ENCODE measurements around the gene FHAD1.

DNA sequence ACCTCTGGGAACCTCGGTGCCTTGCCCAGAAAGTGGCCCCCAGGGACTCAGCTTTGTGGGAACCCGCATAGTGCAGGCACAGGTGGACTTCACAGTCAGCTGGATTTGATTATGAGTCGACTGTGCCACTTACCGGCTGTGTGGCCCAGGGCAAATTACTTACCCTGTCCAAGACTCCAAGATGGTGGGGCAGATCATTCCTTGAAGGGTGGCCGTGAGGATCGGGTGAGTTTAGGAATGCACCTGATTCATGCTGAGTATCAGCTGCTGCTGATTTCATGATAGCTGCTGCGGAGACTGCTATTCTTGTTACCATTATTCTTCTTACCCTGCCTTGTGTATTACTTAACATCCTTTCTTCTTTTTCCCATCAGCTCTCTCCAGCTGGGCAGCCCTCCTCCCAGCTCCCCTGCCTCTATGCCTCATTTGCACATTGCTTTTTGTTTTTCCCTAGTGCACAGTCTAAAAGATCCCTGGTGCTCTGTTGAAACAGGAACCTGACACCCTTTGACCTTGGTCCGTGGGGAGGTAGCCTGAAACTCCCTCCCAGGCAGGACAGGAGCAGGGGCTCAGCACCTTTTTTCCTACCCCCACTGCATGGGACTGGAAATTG is 40.5 kb upstream of the FHAD1 start:
- TF ChIP-seq, protein P1, sequence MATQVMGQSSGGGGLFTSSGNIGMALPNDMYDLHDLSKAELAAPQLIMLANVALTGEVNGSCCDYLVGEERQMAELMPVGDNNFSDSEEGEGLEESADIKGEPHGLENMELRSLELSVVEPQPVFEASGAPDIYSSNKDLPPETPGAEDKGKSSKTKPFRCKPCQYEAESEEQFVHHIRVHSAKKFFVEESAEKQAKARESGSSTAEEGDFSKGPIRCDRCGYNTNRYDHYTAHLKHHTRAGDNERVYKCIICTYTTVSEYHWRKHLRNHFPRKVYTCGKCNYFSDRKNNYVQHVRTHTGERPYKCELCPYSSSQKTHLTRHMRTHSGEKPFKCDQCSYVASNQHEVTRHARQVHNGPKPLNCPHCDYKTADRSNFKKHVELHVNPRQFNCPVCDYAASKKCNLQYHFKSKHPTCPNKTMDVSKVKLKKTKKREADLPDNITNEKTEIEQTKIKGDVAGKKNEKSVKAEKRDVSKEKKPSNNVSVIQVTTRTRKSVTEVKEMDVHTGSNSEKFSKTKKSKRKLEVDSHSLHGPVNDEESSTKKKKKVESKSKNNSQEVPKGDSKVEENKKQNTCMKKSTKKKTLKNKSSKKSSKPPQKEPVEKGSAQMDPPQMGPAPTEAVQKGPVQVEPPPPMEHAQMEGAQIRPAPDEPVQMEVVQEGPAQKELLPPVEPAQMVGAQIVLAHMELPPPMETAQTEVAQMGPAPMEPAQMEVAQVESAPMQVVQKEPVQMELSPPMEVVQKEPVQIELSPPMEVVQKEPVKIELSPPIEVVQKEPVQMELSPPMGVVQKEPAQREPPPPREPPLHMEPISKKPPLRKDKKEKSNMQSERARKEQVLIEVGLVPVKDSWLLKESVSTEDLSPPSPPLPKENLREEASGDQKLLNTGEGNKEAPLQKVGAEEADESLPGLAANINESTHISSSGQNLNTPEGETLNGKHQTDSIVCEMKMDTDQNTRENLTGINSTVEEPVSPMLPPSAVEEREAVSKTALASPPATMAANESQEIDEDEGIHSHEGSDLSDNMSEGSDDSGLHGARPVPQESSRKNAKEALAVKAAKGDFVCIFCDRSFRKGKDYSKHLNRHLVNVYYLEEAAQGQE (IDR thresholded peaks at IDR 0.05; ENCODE audit: low read depth) = no peak
- TF ChIP-seq TAF1 (IDR thresholded peaks at IDR 0.05; ENCODE audit: low read depth) (no peak), EP300 (IDR thresholded peaks at IDR 0.05; ENCODE audit: borderline replicate concordance) (no peak), NFIC (IDR thresholded peaks at IDR 0.05) (no peak), EGR1 (IDR thresholded peaks at IDR 0.05) (no peak), TCF12 (IDR thresholded peaks at IDR 0.05; ENCODE audit: low read depth) (no peak)
